Stimulated activated CD8-positive, alpha-beta memory T cell treated with anti-CD3 and anti-CD28 coated beads, Interleukin-12 subunit alpha, Interleukin-12 subunit beta, amount 100 ng/mL, for 4 hours (primary cell): Measurements from ENCODE around the gene ANKRD9.

Experiments
- DNase-seq: peaks from one replicate; pipeline ENCODE4 v3.0.0-alpha.2; 2020; ENCODE audit warnings: low read depth

The ANKRD9 gene

DNA sequence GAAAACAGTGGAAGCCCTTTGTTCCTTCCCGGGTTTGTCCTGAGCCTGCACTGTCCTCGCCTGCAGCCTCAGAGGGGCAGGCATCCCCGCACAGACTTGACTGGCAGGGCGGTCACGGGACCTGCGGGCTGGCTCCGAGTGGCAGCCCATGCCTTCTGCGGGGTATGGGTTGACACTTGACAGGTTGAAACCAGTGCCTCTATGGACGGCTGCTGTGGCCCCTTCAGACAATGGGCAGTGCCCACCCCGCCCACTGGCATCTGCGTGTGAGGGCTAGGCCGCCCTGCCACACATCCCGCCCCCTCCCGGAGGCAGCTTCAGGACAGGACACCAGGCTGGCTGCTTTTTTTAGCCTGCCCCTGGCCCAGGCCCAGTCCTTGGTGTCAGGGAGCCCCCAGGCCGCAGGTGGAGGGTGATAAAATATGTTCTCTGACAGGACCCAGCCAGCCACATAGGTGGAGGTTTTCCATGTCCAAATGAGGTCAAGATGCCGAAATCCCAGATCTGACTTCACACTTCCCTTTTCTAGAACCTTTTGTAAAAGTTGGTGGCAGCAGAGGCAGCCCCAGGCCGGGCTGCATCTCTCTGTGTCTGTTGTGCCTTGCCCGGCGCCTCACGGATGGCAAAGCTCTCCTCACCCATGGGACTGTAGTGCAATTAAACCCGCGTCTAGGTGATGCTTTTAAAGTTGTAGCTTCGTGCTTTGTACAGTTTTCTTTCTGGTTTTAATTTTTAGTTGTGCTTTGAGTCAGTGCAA is 10.0 kb downstream of the ANKRD9 start:
- no peak for DNase-seq

DNA sequence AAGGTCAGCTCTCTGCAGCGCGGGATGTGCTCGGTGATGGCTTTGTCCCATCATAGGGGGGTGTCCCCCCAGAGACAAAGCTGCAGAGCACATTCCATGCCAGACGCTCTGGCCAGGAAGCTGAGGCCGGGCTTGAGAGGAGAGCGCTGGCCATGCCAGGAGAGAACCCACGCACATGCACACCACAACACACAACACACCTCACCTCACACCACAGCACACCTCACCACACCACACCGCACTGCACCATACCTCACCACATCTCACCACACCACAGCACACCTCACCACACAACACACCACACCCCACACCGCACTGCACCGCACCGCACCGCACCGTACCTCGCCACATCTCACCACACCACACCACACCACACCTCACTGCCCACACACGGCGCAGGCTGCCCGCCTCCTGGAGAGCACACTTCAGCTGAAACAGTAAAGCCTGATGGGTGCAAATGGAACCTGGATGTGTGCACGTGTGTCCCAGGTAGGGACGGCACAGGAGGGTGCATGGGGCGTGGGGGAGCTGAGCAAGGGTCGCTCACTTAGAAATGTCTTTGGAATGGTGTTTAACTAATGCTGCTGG is 10.8 kb downstream of the ANKRD9 start:
- DNase-seq = no peak

DNA sequence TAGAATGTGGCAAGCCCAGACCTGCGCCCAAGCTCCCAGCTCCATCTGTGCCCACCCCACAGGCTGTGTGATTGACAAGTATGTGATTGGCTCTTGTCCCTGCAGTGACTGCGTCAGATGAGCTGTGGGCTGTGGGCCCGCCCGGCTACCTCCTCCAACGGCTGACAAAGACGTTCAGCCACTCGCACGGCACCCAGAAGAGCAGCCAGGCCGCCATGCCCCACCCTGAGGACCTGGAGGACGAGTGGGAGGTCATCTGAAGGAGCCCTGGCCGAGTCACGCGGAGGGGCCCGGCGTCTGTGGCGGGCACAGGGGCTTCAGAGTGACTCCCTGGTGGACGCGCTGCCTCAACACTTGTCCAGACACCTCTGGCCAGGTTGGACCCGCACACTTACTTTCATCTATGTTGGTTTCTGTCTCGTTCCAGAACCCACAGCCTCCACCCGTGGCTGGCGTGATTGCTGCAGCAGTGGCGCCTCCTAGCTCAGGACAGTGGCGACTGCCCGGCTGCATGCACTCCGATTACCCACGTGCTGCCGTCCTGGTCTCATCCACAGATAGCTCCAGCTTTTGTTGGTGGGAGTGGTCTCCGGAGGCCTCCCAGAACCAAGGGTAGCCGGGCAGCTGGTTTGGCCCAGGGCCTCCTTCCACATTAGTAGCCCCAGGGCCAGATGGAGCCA is 11.4 kb downstream of the ANKRD9 start:
- no peak for DNase-seq

DNA sequence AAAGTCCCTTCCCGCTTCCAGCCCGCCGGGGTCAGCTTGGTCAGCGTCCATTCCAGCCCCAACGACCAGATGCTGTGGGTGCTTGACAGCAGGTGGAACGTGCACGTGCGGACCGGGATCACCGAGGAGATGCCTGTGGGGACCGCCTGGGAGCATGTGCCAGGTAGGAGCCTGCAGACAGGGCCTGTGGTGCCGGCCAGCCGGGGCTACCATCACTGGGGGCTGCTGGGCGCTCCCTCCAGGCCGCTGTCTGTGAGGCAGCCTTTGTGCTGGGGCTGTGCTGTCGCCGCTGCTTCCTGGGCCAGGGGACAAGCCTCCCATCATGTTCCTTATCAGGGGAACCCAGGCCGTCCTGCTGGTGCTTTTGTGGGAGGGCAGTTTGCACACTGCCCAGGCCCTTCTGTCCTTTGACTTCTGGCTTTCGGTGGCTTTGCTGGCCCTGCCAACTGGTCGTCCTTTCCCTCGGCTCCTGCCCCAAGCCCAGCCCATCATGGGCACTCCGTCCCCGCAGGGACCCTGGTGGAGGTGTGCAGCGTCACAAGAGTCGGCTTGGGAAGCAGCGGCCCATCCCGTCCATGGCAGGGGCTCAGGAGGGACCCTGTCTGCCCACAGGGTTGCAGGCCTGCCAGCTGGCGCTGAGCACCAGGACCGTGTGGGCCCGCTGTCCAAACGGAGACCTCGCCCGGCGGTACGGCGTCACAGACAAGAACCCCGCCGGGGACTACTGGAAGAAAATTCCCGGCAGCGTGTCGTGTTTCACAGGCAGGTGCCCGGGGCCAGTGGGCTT is 12.4 kb downstream of the ANKRD9 start:
- DNase-seq = no peak

DNA sequence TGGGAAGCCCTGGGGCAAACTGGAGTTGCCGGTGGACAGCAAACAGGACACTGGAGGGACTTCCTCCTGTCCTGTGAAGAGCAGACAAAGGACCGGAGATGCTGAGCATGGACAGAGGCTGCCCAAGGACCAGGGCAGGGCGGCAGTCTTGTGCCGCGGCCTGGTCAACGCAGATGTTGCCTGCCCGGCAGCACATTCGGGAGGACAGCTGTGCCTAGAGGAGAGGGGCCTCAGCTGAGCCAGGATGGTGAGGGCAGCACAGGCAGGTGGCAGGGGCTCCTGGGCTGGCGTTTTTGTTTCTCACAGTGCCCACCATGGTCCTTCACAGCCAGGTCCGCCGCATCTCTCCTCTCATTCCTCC is 13.3 kb downstream of the ANKRD9 start:
- no peak for DNase-seq

DNA sequence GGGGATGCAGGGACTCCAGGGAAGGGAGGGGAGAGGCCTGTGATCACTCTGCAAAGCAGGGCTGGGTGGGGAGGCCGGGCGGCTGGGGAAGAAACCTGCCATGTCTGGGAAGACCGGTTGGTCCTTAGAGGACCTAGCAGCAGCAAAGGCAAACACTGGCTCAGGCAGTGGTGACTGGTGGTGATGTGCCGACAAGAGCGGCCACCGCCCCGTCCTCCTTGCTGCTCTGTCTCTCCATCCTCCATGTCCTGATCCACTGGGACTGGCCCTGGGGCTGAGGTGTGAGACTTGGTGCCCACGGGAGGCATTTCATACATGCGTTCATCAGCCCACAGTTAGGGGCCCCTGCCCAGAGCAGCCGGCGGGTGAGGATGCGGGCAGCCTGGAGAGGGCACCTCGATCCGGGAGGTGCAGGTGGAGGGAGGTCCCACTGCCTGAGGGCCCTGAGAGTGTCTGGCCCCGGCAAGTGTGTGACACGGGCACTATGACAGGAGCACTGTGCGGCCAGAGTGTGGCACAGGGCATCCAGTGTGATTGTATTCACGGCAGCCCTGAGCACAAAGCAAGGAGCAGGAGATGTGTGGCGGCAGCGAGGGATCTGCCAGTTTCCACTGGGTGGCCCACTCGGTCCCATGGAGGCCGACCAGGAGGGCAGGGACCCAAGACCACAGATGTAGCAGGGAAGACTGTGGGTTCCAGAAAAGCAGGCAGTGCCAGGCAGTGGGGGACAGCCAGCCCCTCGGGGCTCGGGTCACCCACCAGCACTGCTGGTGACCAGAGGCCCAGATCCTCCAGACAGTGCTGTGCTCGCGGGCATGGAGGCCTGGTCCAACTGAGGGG is 13.9 kb downstream of the ANKRD9 start:
- no peak for DNase-seq

DNA sequence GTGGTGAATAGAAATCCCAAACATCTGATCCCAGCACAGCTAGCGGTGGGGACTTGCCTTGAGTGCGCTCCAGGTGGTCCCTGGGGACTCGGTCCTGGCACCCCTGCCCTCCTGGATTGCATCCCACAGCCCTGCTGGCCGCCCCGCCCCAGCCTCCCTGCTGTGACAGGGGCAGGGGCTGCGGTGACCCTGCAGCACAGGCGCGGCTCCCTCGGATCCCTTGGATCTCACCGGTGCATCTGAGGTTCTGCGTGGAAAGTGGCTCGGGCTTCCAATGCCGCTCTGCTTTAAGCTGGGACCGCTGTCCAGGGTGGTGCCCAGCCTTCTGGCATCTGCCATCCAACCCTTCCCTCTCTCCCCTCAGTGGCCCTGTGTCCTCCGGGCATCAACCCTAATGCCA is 16.0 kb downstream of the ANKRD9 start:
- no peak for DNase-seq

DNA sequence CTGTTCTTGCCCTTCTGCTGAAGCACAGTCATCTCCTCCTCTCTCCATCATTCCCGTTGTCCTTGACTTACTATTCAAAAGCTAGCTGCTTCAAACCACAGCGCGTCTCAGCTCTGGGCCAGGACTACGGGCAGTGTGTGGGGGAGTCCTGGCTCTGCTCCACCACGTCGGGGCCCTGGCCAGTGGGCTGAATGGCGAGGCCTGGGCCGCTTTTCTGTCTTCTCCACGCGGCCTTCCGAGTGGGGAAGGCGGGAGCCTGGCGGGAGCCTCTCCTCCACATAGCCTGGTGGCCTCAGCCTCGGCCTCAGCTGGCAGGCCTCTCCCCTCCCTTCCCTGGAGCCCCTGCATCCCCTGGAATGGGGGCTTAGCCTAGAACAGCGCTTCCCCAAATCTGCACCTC is 16.5 kb downstream of the ANKRD9 start:
- DNase-seq = no peak

DNA sequence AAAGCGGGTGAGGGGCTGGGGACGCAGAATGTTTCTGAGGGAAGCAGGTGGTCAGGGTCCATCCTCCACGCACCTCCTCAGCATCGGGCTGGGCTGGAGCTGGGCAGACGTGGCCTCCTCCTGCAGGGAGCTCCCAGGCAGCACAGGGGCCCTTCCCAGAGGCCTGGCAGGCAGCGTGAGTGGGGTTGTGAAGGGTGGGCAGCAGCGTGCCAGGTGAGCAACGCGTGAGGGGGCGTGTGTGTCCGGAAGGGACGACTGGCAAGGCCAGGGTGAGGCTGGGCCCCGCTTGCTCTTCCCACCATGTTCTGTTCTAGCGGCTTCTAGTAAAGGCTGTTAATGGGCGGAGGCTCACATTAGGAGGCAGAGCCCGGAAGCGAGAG is 17.1 kb downstream of the ANKRD9 start:
- no peak for DNase-seq

DNA sequence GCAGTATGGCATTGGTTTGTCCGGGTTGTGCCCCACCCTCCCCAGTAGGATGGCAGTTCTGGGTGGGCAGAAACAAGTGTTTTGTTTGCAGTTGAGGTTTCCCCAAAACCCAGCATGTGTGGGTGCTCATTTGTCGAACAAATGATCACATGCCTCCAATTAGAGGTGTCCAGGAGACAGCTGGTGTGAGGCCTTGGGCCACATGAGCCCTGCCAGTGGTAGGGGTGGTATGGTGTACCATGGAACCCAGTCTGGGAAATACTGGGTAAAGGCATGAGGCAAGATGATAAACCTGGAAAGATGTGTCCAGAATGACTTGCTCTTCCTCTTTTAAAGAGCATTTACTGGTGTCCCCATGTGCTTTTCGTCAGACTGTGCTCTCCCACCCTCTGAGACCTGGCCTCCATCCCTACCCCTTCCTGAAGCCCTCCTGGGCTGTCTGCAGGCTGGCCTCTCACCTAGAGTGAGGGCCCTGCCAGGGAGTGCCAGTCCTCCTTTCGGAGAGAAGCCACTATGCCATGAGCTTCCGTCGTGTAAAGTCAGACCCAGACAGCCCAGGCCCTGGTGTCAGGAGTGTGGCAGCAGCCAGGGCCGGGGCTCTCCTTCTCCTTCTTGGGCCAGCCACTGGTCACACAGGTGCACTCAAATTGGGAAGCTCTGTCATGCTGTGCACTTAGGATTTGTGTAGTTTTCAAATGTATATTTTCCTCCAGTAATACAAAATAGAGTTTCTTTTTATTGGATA is 17.6 kb downstream of the ANKRD9 start:
- no peak for DNase-seq

DNA sequence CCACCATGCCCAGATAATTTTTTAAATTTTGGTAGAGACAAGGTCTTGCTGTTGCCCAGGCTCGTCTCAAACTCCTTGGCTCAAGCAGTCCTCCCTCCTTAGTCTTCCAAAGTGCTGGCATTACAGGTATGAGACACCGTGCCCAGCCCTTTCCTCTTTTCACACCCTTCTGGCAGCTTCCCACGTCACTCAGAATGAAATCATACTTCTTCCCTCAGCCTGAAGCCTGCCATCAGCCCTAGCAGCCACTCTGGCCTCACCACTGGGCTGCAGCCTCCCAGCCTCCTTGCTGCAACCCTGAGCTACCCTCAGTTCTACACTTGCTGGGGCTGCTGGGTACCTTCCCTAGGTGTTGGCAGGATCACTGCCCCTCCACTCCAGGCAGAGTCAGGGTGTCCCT is 18.2 kb downstream of the ANKRD9 start:
- DNase-seq = no peak

DNA sequence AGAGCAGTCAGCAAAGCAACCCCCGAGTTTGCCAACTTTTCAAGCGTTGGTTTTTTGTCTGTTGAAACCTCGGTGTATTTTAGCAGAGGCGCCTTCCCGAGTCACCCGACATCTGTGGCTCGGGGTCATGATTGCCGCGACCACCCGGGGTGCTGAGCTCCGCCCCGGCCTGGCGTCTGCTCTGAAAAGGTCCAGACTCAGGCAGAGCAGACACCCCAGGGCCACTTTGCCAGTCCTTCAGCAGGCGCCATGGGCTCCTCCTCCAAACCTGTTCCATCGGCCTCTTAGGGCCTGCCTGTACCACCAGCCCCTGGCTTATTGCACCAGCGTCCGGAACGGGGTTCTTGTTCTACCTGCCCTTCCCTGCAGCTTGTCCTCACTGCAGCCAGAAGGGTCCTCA is 19.1 kb downstream of the ANKRD9 start:
- no peak for DNase-seq

DNA sequence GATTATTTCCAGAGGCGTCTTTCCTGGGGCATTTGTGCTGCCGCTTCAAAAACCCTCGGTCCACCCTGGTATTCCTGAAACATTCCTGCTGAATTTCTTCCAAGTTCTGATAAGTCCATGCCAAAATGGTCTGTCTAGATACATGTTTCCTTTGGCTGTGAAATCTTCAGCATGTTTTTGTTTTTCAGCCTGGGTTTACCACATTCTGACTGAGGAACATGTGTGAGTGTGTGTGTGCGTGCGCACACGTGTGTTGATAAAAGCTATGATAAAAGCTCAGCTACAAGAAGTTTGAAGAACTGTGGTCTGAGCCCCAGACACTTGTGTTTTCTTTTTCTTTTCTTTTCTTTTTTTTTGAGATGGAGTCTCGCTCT is 22.4 kb downstream of the ANKRD9 start:
- no peak for DNase-seq

DNA sequence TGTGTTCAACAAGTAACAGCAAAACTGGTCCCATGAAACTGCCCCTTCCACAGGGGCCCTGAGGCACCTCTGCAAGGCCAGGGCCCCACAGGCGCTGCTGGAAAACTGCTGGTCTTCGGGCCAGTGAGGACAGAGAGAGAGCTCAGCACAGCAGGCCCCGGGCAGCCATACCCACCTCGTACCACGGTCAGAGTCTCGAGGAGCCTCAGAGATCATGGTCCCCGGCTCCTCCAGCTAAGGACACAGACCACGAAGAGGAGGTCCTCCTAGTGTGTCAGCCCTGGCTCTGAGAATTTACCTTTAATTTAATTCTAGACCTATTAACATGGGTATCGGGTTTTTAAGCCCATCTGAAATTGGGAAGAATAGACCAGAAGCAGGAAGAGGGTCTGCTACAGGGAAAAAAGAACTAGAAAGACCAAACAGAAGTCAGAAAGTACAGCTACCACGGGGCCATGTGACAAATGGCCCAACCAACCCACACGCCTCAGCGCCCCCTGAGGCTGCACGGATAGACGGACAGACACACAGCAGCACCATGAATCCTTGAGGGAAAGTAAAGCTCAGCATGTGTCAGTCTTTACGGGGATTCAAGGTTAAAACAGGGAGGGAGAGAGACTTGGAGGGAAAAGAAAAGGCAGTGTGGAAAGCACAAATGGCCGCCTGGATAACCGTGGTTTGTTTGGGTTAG is 22.9 kb downstream of the ANKRD9 start:
- DNase-seq = no peak

DNA sequence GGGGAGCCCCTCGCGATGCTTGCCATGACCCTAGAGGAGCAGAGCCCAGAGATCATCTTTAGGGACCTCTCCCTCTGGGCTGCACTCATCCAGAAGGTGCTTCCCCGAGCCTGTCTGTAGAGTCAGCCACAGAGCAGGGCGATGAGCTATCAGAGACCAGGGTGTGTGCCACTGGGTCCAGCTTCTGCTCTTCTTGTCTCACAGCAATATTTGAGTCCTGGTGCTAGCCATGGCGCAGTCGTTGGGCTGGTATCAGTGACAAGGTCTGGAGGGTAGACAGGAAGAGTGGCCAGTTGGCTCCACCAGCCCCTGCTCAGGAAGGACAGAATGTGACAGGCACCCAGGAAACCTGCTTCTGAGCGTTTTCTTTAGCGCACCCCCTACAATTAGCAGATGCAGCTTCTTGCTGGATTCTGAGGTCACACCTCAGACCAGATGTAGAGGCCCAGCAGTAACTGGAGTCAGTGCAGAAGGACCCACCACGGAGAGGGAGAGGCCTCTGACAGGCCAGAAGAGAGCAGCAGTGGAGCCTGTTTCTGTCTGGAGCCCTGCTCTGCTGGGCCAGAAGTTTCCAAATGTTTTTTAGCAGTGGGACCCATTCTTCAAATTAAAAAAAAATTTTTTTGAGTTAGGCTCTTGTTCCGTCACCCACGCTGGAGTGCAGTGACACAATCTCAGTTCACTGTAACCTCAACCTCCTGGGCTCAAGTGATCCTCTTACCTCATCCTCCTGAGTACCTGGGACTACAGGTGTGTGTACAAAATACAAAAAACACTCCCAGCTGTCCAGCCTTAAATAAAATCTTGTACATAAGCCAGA is 23.7 kb downstream of the ANKRD9 start:
- DNase-seq = no peak

DNA sequence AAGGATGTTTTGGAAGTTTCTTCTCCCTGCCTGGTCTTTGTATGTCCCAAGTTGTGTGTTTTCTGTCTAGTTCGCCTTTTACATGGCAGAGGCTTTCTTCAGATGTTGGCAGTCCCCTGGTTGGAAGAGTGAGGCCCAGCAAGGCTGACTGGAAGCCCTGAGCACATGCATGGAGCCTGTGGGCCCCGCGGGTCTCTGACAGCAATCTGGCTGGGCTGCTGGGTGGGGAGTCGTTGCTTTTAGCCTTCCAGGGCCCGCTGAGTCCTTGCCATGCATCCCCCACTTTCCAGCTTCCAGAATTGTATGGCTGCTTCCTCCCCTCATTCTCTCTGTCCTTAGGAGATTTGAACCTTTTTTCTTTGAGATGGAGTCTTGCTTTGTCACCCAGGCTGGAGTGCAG is 25.3 kb downstream of the ANKRD9 start:
- no peak for DNase-seq

DNA sequence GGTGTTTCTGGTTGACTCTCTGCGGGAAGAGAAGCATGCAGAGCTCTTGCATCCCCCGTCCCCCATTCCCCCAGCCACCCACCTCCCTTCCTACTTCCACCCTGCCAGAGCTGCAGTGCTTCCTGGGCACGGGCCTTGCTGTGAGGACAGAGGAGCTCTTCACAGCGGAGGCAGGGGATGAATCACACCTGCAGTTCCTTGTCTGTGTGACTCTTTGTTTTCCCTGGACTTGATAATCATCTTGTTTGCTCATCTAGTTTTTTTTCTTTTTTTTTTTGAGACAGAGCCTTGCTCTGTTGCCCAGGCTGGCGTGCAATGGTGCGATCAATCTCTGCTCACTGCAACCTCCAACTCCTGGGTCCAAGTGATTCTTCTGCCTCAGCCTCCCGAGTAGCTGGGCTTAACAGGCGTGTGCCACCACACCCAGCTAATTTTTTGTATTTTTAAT is 27.8 kb downstream of the ANKRD9 start:
- DNase-seq = no peak

DNA sequence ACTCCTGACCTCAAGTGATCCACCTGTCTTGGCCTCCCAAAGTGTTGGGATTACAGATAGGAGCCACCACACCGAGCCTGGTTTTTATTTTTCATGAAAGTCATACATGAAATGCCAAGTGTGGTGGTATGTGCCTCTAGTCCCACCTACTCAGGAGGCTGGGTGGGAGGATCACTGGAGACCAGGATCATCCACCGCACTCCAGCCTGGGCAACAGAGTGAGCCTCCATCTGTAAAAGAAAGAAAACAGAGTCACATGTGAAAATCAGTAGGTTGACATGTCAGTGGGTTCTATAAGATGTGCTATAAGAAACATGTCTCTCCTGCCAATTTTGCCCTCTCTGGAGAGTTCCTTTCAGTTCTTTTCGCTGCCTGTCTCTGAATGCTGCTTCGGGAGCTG is 28.2 kb downstream of the ANKRD9 start:
- no peak for DNase-seq

DNA sequence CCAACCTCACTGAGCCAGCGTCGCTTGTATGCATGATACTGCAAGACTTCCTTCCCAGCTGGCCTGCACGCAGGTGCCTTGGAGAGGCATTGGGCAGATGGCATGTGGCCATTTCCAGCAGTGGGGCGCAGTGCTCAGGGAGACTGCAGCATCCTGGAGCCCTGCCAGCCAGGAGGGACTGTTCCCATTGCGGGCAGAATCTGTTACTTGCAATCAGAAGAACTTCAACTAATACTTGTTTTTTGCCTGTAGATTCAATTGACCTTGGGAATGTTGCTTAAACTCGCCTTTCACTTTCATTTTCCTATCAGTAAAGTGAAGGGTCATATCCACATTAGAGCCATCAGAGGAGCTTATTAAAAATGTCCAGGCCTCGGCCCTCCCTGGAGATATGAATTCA is 29.8 kb downstream of the ANKRD9 start:
- DNase-seq = no peak

DNA sequence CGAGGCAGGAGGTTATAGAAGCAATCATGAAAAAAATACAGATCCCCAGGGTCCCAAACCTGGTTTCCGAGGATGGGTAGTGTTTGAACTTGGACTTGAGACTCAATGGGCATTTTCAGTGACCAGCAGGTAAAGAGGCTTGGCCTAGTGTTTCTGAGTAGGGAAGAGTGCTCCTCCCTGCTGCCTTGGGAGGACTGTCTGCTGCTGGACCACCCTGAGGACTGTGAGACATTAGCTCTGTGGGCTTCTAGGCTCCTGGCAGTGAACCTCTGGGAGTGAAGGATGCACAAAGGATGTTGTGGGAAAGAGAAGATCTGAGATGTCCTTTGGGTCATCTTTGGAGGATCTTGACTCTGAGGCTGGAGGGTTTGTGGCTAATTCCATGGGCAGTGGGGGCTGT is 30.5 kb downstream of the ANKRD9 start:
- DNase-seq = no peak
